ENCODE results near the gene DIO1.
A peak's percentile ranks its signal among the peaks of the same experiment; 100 is the strongest.

The DIO1 gene

GRCh38 chr1:53946252-53947171, 52.5 kb downstream of the DIO1 start, which contains the start of gene LRRC42:
LRRC42 (plus strand) TSS chr1:53946350; CDS start chr1:53952000, 5,650 bp downstream.
- Histone ChIP-seq H3K27ac (ENCODE audit: low read depth, low read length) (peak within 1 kb of the TSS; percentile 92), H3K36me3 (ENCODE audit: control insufficient read depth, insufficient read depth, low read length) (no peaks in the 10 kb centered on the region), H3K4me3 (ENCODE audit: low read length) (peak within 1 kb of the TSS; percentile 90), H3K27me3 (ENCODE audit: control insufficient read depth, insufficient read depth, low read length) (no peaks in the 10 kb centered on the region), H3K9ac (ENCODE audit: low read length) (peak within 1 kb of the TSS; percentile 49), H3K4me1 (ENCODE audit: control insufficient read depth, insufficient read depth, low read length) (peaks cover 11% of the 10 kb centered on the region)

GRCh38 chr1:53947172-53947907, 53.4 kb downstream of the DIO1 start:
- H3K9ac ChIP-seq (ENCODE audit: low read length) = no peak overlapping the region

GRCh38 chr1:53948291-53948690, 54.3 kb downstream of the DIO1 start:
- no peak overlapping the region for H3K4me3 ChIP-seq (ENCODE audit: low read length)
- H3K4me1 ChIP-seq (ENCODE audit: control insufficient read depth, insufficient read depth, low read length) = peaks cover 11% of the 10 kb centered on the region
- H3K9ac ChIP-seq (ENCODE audit: low read length) = no peak overlapping the region
- H3K36me3 ChIP-seq (ENCODE audit: control insufficient read depth, insufficient read depth, low read length) = peaks cover 3% of the 10 kb centered on the region
- no peaks in the 10 kb centered on the region for H3K27me3 ChIP-seq (ENCODE audit: control insufficient read depth, insufficient read depth, low read length)
- no peak overlapping the region for H3K27ac ChIP-seq (ENCODE audit: low read depth, low read length)

More at GRCh38 chr1:53947172-53947907, 53.4 kb downstream of the DIO1 start:
- Histone ChIP-seq H3K27me3 (ENCODE audit: control insufficient read depth, insufficient read depth, low read length) (no peaks in the 10 kb centered on the region), H3K36me3 (ENCODE audit: control insufficient read depth, insufficient read depth, low read length) (peaks cover 3% of the 10 kb centered on the region), H3K4me1 (ENCODE audit: control insufficient read depth, insufficient read depth, low read length) (peaks cover 11% of the 10 kb centered on the region), H3K27ac (ENCODE audit: low read depth, low read length) (peak overlapping the region; percentile 88), H3K4me3 (ENCODE audit: low read length) (peak overlapping the region; percentile 73)

- Histone ChIP-seq H3K4me3 (ENCODE audit: low read length) (no peak overlapping the region), H3K9ac (ENCODE audit: low read length) (no peak overlapping the region), H3K36me3 (ENCODE audit: control insufficient read depth, insufficient read depth, low read length) (peaks cover 3% of the 10 kb centered on the region), H3K4me1 (ENCODE audit: control insufficient read depth, insufficient read depth, low read length) (peaks cover 15% of the 10 kb centered on the region), H3K27ac (ENCODE audit: low read depth, low read length) (no peak overlapping the region), H3K27me3 (ENCODE audit: control insufficient read depth, insufficient read depth, low read length) (no peaks in the 10 kb centered on the region)
Observed at GRCh38 chr1:53949023-53949990, 55.3 kb downstream of the DIO1 start.

- H3K27me3 ChIP-seq (ENCODE audit: control insufficient read depth, insufficient read depth, low read length) = no peaks in the 10 kb centered on the region
- H3K4me3 ChIP-seq (ENCODE audit: low read length) = no peak overlapping the region
- H3K9ac ChIP-seq (ENCODE audit: low read length) = no peak overlapping the region
- H3K4me1 ChIP-seq (ENCODE audit: control insufficient read depth, insufficient read depth, low read length) = peaks cover 15% of the 10 kb centered on the region
- peaks cover 3% of the 10 kb centered on the region for H3K36me3 ChIP-seq (ENCODE audit: control insufficient read depth, insufficient read depth, low read length)
- no peak overlapping the region for H3K27ac ChIP-seq (ENCODE audit: low read depth, low read length)
Observed at GRCh38 chr1:53951697-53952096, 57.7 kb downstream of the DIO1 start.

- H3K4me1 ChIP-seq (ENCODE audit: control insufficient read depth, insufficient read depth, low read length) = peaks cover 14% of the 10 kb centered on the region
- no peaks in the 10 kb centered on the region for H3K27me3 ChIP-seq (ENCODE audit: control insufficient read depth, insufficient read depth, low read length)
- H3K27ac ChIP-seq (ENCODE audit: low read depth, low read length) = no peak overlapping the region
- H3K9ac ChIP-seq (ENCODE audit: low read length) = no peak overlapping the region
- H3K36me3 ChIP-seq (ENCODE audit: control insufficient read depth, insufficient read depth, low read length) = peaks cover 3% of the 10 kb centered on the region
- peak overlapping the region; percentile 15 for H3K4me3 ChIP-seq (ENCODE audit: low read length)
Observed at GRCh38 chr1:53954128-53954527, 60.1 kb downstream of the DIO1 start.

GRCh38 chr1:53956308-53957168, 62.6 kb downstream of the DIO1 start:
- Histone ChIP-seq H3K4me3 (ENCODE audit: low read length) (no peak overlapping the region), H3K9ac (ENCODE audit: low read length) (no peak overlapping the region), H3K36me3 (ENCODE audit: control insufficient read depth, insufficient read depth, low read length) (peaks cover 9% of the 10 kb centered on the region), H3K27ac (ENCODE audit: low read depth, low read length) (no peak overlapping the region), H3K4me1 (ENCODE audit: control insufficient read depth, insufficient read depth, low read length) (peaks cover 14% of the 10 kb centered on the region), H3K27me3 (ENCODE audit: control insufficient read depth, insufficient read depth, low read length) (no peaks in the 10 kb centered on the region)

- Histone ChIP-seq H3K4me1 (ENCODE audit: control insufficient read depth, insufficient read depth, low read length) (peaks cover 14% of the 10 kb centered on the region), H3K27ac (ENCODE audit: low read depth, low read length) (no peak overlapping the region), H3K27me3 (ENCODE audit: control insufficient read depth, insufficient read depth, low read length) (no peaks in the 10 kb centered on the region), H3K4me3 (ENCODE audit: low read length) (no peak overlapping the region), H3K36me3 (ENCODE audit: control insufficient read depth, insufficient read depth, low read length) (peaks cover 6% of the 10 kb centered on the region), H3K9ac (ENCODE audit: low read length) (no peak overlapping the region)
Observed at GRCh38 chr1:53957194-53957818, 63.3 kb downstream of the DIO1 start.

- H3K4me1 ChIP-seq (ENCODE audit: control insufficient read depth, insufficient read depth, low read length) = peaks cover 6% of the 10 kb centered on the region
- H3K36me3 ChIP-seq (ENCODE audit: control insufficient read depth, insufficient read depth, low read length) = peaks cover 19% of the 10 kb centered on the region
- no peak overlapping the region for H3K4me3 ChIP-seq (ENCODE audit: low read length)
- no peak overlapping the region for H3K27ac ChIP-seq (ENCODE audit: low read depth, low read length)
- no peaks in the 10 kb centered on the region for H3K27me3 ChIP-seq (ENCODE audit: control insufficient read depth, insufficient read depth, low read length)
- H3K9ac ChIP-seq (ENCODE audit: low read length) = no peak overlapping the region
Observed at GRCh38 chr1:53959664-53960250, 65.8 kb downstream of the DIO1 start.

Measured in rectal smooth muscle tissue (tissue), 1 donor.